Hepatocyte (in vitro differentiated cells): Measurements from ENCODE around the gene TTC28. TPM values are rescaled to one million over a fixed set of nuclear protein-coding genes. Genes with fewer than 3 reads are reported as not detected.

ENCODE experiments used
- DNase-seq: peaks from one replicate; pipeline ENCODE4 v3.0.0-alpha.2; 2016; ENCODE audit warnings: low spot score
- H2AFZ ChIP-seq: fragments of 200-600 bp; sonication (generic); 2 replicates; pipeline ENCODE4 v1.6.0; 2016; ENCODE audit warnings: antibody characterized with exemption, mild to moderate bottlenecking
- H3K27ac ChIP-seq: fragments of 200-600 bp; sonication (generic); 2 replicates; pipeline ENCODE4 v1.5.1; 2016; ENCODE audit warnings: mild to moderate bottlenecking
- H3K27me3 ChIP-seq: fragments of 200-600 bp; sonication (generic); 2 replicates; pipeline ENCODE4 v1.6.1; 2016
- H3K36me3 ChIP-seq: fragments of 200-600 bp; sonication (generic); replicated peaks from 2 replicates; pipeline ENCODE4 v1.5.1; 2016; ENCODE audit warnings: low read depth; ENCODE audit not compliant: insufficient read depth
- H3K4me1 ChIP-seq: fragments of 200-600 bp; sonication (generic); 2 replicates; pipeline ENCODE4 v1.5.1; 2016; ENCODE audit warnings: mild to moderate bottlenecking, moderate library complexity; ENCODE audit not compliant: insufficient read depth
- H3K4me2 ChIP-seq: fragments of 200-600 bp; sonication (generic); 2 replicates; pipeline ENCODE4 v1.6.0; 2016
- H3K4me3 ChIP-seq: fragments of 200-600 bp; sonication (generic); 2 replicates; pipeline ENCODE4 v1.5.1; 2016; ENCODE audit warnings: mild to moderate bottlenecking
- H3K79me2 ChIP-seq: fragments of 200-600 bp; sonication (generic); 2 replicates; pipeline ENCODE4 v1.6.0; 2017; ENCODE audit warnings: mild to moderate bottlenecking
- H3K9me2 ChIP-seq: fragments of 200-600 bp; sonication (generic); replicated peaks from 2 replicates; pipeline ENCODE4 v1.6.0; 2017; ENCODE audit warnings: mild to moderate bottlenecking; ENCODE audit not compliant: insufficient read depth
- H3K9me3 ChIP-seq: fragments of 200-600 bp; sonication (generic); 2 replicates; pipeline ENCODE4 v1.5.1; 2016; ENCODE audit warnings: low read depth, mild to moderate bottlenecking
- H4K20me1 ChIP-seq: fragments of 200-600 bp; sonication (generic); 2 replicates; pipeline ENCODE4 v1.6.0; 2016; ENCODE audit warnings: mild to moderate bottlenecking; ENCODE audit not compliant: insufficient read depth, poor library complexity, severe bottlenecking
- CTCF ChIP-seq: fragments of 200-600 bp; sonication (generic); IDR thresholded peaks from 2 replicates; pipeline ENCODE4 v1.5.1; 2016; ENCODE audit warnings: antibody characterized with exemption, mild to moderate bottlenecking; ENCODE audit not compliant: poor library complexity
- EZH2 ChIP-seq: fragments of 200-600 bp; sonication (generic); IDR thresholded peaks from 2 replicates; pipeline ENCODE4 v1.6.1; 2016; ENCODE audit warnings: antibody characterized with exemption, mild to moderate bottlenecking, borderline replicate concordance
- EZH2phosphoT487 ChIP-seq: fragments of 200-600 bp; sonication (generic); IDR thresholded peaks from one replicate; pipeline ENCODE4 v1.6.1; 2018; ENCODE audit warnings: antibody characterized with exemption, mild to moderate bottlenecking, low read depth, moderate library complexity; ENCODE audit not compliant: unreplicated experiment, severe bottlenecking
- WGBS: methylation state at CpG from one replicate; pipeline ENCODE4 v1.1.6; 2016; ENCODE audit warnings: low lambda C conversion rate; ENCODE audit errors: missing lambda C conversion rate; 5-methylcytosine and 5-hydroxymethylcytosine counted together
- polyA plus RNA-seq: library from polyadenylated mRNA; unstranded; fragments of >200 nt; fragmentation: Nextera tagmentation; extraction: Ambion mirVana; gene quantifications from 2 replicates; pipeline ENCODE4 v1.2.1, GENCODE V29; 2016
- total RNA-seq: library from RNA; depleted of rRNA; stranded (reverse); fragments of >200 nt; gene quantifications from 2 replicates; pipeline ENCODE4 v1.2.3, GENCODE V29; 2014

Gene TTC28
- total and polyA plus RNA-seq, 2 experiments from 2014 or later, result 14.7 to 30.4 TPM

DNA sequence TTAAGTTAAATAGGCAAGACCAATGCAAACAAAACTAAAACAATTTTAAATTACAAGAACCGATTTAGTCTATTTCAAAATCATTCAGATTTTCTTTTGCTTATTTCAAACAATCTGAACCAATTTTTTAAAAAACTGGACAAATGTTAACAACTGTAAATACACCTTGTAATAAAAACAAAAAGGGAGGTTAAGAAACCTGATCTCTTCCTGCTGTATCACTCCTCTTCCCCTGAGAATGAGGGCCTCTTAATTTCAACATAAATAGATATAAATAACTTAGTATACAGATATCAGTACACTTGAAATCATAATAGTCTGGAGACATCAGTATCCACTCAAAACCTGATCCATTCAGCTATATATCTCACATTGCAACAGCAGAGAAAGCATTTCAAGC lies 346.6 kb downstream of the TTC28 start:
- no peak overlapping the region for H3K4me2 ChIP-seq
- H3K9me3 ChIP-seq, result no peaks in the 10 kb centered on the region
- H3K9me2 ChIP-seq, result no peaks in the 10 kb centered on the region
- DNase-seq, result no peak
- H3K27ac ChIP-seq, result no peak overlapping the region
- no peaks in the 10 kb centered on the region for H3K4me1 ChIP-seq
- no peak overlapping the region for H2AFZ ChIP-seq
- no peak overlapping the region for H3K4me3 ChIP-seq
- no peaks in the 10 kb centered on the region for H3K36me3 ChIP-seq
- H3K79me2 ChIP-seq, result peaks cover 6% of the 10 kb centered on the region
- H4K20me1 ChIP-seq, result no peaks in the 10 kb centered on the region
- no peaks in the 10 kb centered on the region for H3K27me3 ChIP-seq
- WGBS, result 59% methylated on average over 1 of the region's 1 CpG
- TF ChIP-seq CTCF, result no peak
- TF ChIP-seq EZH2phosphoT487, result no peak
- no peak for TF ChIP-seq EZH2

DNA sequence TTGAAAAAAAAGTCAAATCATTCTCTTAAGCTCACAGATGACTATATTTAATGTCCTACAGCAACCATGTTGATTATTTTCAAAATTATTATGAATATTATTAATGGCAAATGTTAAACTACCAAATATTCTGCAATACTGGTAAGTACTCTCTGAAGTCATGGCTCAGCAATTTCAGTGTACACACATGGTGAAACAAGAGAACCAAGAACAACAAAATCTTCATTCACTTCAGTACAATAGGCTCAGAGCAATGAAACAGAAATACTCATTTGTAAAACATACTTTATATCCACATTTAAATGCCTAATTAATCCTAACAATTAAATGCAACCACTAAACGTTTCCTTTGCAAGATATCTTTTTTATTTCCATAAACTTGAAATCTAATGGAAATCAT lies 347.2 kb downstream of the TTC28 start:
- H3K4me1 ChIP-seq, result no peaks in the 10 kb centered on the region
- no peaks in the 10 kb centered on the region for H4K20me1 ChIP-seq
- no peaks in the 10 kb centered on the region for H3K27me3 ChIP-seq
- H3K9me3 ChIP-seq, result no peaks in the 10 kb centered on the region
- WGBS, result 36% methylated on average over 1 of the region's 1 CpG
- no peak overlapping the region for H2AFZ ChIP-seq
- no peak overlapping the region for H3K4me3 ChIP-seq
- H3K4me2 ChIP-seq, result no peak overlapping the region
- no peaks in the 10 kb centered on the region for H3K36me3 ChIP-seq
- no peak overlapping the region for H3K27ac ChIP-seq
- H3K79me2 ChIP-seq, result peaks cover 6% of the 10 kb centered on the region
- no peak for TF ChIP-seq EZH2phosphoT487
- no peak for TF ChIP-seq CTCF
- no peak for TF ChIP-seq EZH2
- no peak for DNase-seq
- no peaks in the 10 kb centered on the region for H3K9me2 ChIP-seq

DNA sequence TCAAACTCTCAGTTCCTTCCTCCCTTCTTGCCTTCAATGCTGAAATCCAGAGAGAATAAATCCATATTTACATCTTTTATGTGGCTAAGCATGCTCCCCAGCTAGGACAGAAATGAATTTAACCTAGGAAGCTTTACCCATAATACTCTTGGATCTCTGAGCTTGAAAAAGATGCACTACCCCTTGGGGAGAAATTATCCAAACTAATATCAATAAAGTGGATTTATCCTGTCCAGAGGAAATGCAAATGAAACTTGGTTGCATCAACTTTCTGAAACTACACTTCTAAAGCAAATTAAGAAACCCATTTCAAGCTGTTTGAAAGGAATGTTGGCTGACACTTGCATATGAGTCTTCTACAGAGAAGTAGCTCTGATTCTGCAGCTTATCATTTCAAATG lies 347.9 kb downstream of the TTC28 start:
- H3K4me3 ChIP-seq, result no peak overlapping the region

More for the DNA sequence above, 347.9 kb downstream of the TTC28 start:
- Histone ChIP-seq H3K27me3 (no peaks in the 10 kb centered on the region), H3K9me2 (no peaks in the 10 kb centered on the region), H3K36me3 (no peaks in the 10 kb centered on the region), H3K9me3 (no peaks in the 10 kb centered on the region), H4K20me1 (no peaks in the 10 kb centered on the region), H3K4me2 (no peak overlapping the region), H3K79me2 (peaks cover 6% of the 10 kb centered on the region), H3K27ac (no peak overlapping the region), H3K4me1 (no peaks in the 10 kb centered on the region), H2AFZ (no peak overlapping the region)
- no peak for DNase-seq
- TF ChIP-seq CTCF, result no peak
- TF ChIP-seq EZH2, result no peak
- no peak for TF ChIP-seq EZH2phosphoT487
